Uterus (tissue), 4 donors: Measurements from ENCODE around the gene UPF1. TPM values are rescaled to one million over a fixed set of nuclear protein-coding genes. Genes with fewer than 3 reads are reported as not detected.

Experiments
- DNase-seq, 2 donors: peaks; one replicate each; pipeline ENCODE4 v3.0.0-alpha.2; 2019 to 2020
- H3K27ac ChIP-seq, 2 donors: fragments of 200-600 bp; sonication (generic); 1 replicate in 1 of 2; 2 replicates in 1 of 2; pipeline ENCODE4 v1.5.1; 2016 to 2018
- H3K27me3 ChIP-seq, 2 donors: fragments of 200-600 bp; sonication (generic); one replicate each; pipeline ENCODE4 v1.5.1; 2018 to 2019; ENCODE audit warnings: control low read depth in 1 of 2
- H3K36me3 ChIP-seq, 2 donors: fragments of 200-600 bp; sonication (generic); one replicate each; pipeline ENCODE4 v1.5.1; 2019; ENCODE audit warnings: control low read depth in 1 of 2
- H3K4me1 ChIP-seq, 2 donors: fragments of 200-600 bp; sonication (generic); one replicate each; pipeline ENCODE4 v1.5.1; 2018 to 2019; ENCODE audit warnings: control low read depth in 1 of 2
- H3K4me3 ChIP-seq, 2 donors: fragments of 200-600 bp; sonication (generic); 1 replicate in 1 of 2; 2 replicates in 1 of 2; pipeline ENCODE4 v1.5.1; 2018 to 2019; ENCODE audit warnings: mild to moderate bottlenecking in 1 of 2
- H3K9me3 ChIP-seq, 2 donors: fragments of 200-600 bp; sonication (generic); one replicate each; pipeline ENCODE4 v1.5.1; 2019; ENCODE audit warnings: control low read depth in 1 of 2
- POLR2A ChIP-seq, 2 donors: fragments of 450-650 bp; IDR thresholded peaks; one replicate each; pipeline ENCODE4 v1.6.1; 2016; ENCODE audit warnings: antibody characterized with exemption in 2 of 2, mild to moderate bottlenecking in 1 of 2, moderate library complexity in 1 of 2
- intact Hi-C: fragments of 100-400 bp; cut with DNase I; formaldehyde crosslinking; loops from one replicate; pipeline ENCODE4 v1.15.1; 2023; ENCODE audit warnings: low total_unique reads
- total RNA-seq, 4 donors: library from RNA; depleted of rRNA in 3 of 4; stranded (reverse); fragments of >200 nt in 3 of 4; gene quantifications; one replicate each; pipeline versions ENCODE4 v1.1.0 to v1.2.4, GENCODE V29; 2014 to 2023
- TF ChIP-seq, protein P1 (sequence below), 4 experiments: fragments of 200-600 bp in 2 of 4; fragments of 450-650 bp in 2 of 4; sonication (generic) in 2 of 4; IDR thresholded peaks; one replicate each; pipeline ENCODE4 v1.5.1; 2016 to 2019; ENCODE audit warnings: antibody characterized with exemption in 4 of 4, mild to moderate bottlenecking in 2 of 4, moderate library complexity in 1 of 4
- donor health status: DM: yes; HTN: yes; CAD: no.

Gene UPF1
- total RNA-seq, 4 donors from 2014 or later: 17.9 to 105 (median 43.7) TPM

DNA sequence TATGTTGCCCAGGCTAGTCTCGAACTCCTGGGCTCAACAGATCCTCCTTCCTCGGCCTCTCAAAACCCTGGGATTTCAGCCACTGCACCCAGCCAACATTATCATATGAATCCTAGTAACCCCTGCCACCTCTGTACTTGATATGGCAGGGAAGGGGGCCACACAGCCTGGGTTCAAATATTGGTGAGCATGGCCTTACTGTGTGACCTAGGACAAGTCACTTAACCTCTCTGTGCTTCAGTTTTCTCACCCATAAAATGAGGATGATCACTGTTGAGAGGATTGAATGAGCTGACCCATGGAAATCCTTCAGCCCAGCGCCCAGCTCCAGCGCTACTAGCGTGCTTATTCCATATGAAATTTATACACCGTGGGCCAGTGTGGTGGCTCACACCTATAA, 37.1 kb upstream of the UPF1 start:
- Histone ChIP-seq H3K4me1 (peaks cover 0 to 14% of the 10 kb centered on the region in 2 donors), H3K36me3 (no peaks in the 10 kb centered on the region), H3K9me3 (no peaks in the 10 kb centered on the region), H3K27ac (no peak overlapping the region), H3K4me3 (no peak overlapping the region), H3K27me3 (peaks cover 14 to 23% of the 10 kb centered on the region in 2 donors)
- TF ChIP-seq POLR2A (IDR thresholded peaks at IDR 0.05): no peak
- TF ChIP-seq, protein P1, sequence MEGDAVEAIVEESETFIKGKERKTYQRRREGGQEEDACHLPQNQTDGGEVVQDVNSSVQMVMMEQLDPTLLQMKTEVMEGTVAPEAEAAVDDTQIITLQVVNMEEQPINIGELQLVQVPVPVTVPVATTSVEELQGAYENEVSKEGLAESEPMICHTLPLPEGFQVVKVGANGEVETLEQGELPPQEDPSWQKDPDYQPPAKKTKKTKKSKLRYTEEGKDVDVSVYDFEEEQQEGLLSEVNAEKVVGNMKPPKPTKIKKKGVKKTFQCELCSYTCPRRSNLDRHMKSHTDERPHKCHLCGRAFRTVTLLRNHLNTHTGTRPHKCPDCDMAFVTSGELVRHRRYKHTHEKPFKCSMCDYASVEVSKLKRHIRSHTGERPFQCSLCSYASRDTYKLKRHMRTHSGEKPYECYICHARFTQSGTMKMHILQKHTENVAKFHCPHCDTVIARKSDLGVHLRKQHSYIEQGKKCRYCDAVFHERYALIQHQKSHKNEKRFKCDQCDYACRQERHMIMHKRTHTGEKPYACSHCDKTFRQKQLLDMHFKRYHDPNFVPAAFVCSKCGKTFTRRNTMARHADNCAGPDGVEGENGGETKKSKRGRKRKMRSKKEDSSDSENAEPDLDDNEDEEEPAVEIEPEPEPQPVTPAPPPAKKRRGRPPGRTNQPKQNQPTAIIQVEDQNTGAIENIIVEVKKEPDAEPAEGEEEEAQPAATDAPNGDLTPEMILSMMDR (IDR thresholded peaks at IDR 0.05): no peak
- DNase-seq: no peak
- intact Hi-C loops: no loop called here

DNA sequence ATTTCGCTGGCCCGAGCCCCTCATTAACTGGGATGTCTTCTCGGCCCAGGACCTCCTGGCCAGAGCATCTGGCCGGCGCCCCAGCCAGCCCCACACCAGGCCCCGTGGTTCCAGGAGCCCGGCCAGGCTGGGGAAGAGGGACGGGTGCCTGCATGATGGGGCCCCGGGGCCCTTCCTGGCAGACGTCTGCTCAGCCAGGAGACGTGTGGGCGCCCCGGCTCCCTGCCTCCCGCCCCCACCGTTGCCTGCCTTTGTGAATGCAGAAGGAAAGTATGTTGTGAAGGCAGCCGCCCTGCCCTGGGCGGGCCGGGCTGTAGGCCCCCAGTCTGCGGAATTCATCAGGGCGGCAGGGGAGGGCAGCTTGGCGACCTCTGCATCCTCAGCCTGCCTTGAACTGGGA, 36.2 kb upstream of the UPF1 start:
- intact Hi-C loops: no loop called here
- DNase-seq: no peak
- H3K27me3 ChIP-seq: peaks cover 7 to 16% of the 10 kb centered on the region in 2 donors

DNA sequence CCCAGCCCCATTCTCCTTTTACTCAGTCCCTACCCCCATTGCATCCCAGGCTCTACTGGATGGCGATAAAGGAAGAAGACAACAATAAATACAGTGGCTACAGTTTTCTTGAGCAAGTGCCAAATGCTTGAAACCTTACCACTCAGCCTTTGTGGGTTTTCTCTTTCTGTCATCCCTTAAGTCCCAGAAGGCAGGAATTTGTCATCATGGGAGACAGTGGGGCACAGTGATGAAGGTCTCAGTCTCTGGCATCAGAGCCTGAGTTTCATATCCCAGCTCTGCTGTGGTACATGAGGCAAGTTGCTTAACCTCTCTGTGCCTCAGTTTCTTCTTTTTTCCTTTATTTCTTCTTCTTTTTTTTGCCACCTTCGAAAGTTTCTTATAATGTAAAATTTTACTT, 35.5 kb upstream of the UPF1 start:
- DNase-seq: no peak
- intact Hi-C loops: no loop called here
- H3K9me3 ChIP-seq: no peaks in the 10 kb centered on the region
- no peak overlapping the region for H3K4me3 ChIP-seq
- no peak for TF ChIP-seq POLR2A (IDR thresholded peaks at IDR 0.05)
- TF ChIP-seq, protein P1 (IDR thresholded peaks at IDR 0.05): no peak
- H3K4me1 ChIP-seq: peaks cover 0 to under 1% of the 10 kb centered on the region in 2 donors
- no peak overlapping the region for H3K27ac ChIP-seq
- no peaks in the 10 kb centered on the region for H3K36me3 ChIP-seq
- peaks cover 0 to 9% of the 10 kb centered on the region in 2 donors for H3K27me3 ChIP-seq

More for the DNA sequence above, 36.2 kb upstream of the UPF1 start:
- H3K36me3 ChIP-seq: no peaks in the 10 kb centered on the region
- TF ChIP-seq POLR2A (IDR thresholded peaks at IDR 0.05): no peak
- H3K27ac ChIP-seq: no peak overlapping the region
- no peak overlapping the region for H3K4me3 ChIP-seq
- peaks cover 0 to 8% of the 10 kb centered on the region in 2 donors for H3K4me1 ChIP-seq
- H3K9me3 ChIP-seq: no peaks in the 10 kb centered on the region

DNA sequence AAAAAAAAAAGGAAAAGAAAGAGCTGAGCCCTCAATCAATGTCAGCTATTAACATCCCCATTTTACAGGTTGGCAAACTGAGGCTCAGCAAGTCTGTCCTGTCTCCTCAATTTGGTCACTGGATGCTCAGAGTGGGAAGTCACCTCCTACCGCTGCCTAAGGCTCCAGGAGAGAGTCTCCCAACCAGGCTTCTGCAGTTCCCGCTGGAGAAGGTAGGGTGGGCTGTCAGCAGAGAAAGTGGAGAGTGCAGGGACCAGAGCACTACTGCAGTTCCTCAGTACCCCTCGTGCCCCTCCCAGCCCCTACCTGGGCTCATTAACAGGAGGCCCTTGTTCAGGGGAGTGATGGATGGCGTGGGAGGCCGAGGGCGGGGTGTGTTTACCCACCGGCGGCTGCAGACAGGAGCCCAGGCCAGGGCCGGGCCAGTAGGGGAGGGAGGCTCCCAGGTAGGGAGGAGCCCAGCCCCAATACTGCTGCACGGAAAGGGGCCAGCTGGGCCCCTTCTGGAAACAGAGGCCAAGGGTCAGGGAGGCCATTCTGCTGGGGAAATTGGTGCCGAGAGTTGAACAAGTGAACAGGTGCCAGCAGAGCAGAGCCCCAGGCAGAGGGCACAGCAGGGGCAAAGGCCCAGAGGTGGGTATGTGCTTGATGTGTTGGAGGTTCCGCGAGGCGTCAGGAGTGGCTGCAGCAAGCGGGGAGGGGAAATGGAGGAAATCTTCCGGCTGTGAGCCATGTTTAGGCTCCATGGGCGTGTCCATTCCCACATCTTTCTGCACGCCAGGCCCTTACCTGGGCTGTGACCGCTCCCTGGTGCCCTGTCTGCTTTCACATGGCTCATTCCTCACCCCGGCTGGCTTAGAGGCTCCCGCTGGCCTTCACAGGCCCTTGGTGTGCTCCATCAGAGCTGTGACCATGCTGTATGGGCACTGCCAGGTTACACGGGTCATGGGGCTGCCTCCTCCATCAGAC, 33.1 kb upstream of the UPF1 start:
- Histone ChIP-seq H3K27me3 (no peaks in the 10 kb centered on the region), H3K27ac (no peak overlapping the region), H3K9me3 (no peaks in the 10 kb centered on the region), H3K4me3 (no peak overlapping the region), H3K4me1 (no peaks in the 10 kb centered on the region), H3K36me3 (no peaks in the 10 kb centered on the region)
- DNase-seq: no peak
- intact Hi-C loops: no loop called here
- no peak for TF ChIP-seq POLR2A (IDR thresholded peaks at IDR 0.05)
- TF ChIP-seq, protein P1 (IDR thresholded peaks at IDR 0.05): no peak

DNA sequence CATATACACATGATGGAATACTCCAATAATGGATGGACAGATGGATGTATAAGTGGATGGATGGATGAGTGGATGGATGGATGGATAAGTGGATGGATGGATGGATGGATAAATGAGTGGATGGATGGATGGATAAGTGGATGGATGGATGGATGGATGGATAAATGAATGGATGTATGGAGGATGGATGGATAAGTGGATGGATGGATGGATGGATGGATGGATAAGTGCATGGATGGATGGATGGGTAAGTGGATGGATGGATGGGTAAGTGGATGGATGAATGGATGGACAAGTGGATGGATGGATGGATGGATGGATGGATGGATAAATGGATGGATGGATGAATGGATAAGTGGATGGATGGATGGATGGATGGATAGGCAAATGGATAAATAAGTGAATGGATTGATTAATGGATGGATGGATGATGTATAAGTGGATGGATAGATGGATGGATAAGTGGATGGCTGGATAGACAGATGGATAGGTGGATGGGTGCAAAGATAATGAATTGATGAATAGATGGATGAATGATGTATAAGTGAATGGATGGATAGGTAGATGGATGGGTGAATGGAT, 32.3 kb upstream of the UPF1 start:
- intact Hi-C loops: no loop called here
- H3K36me3 ChIP-seq: no peaks in the 10 kb centered on the region
- no peak overlapping the region for H3K27ac ChIP-seq
- no peaks in the 10 kb centered on the region for H3K27me3 ChIP-seq
- no peak for TF ChIP-seq POLR2A (IDR thresholded peaks at IDR 0.05)
- TF ChIP-seq, protein P1 (IDR thresholded peaks at IDR 0.05): no peak
- H3K4me3 ChIP-seq: no peak overlapping the region
- no peaks in the 10 kb centered on the region for H3K4me1 ChIP-seq
- no peaks in the 10 kb centered on the region for H3K9me3 ChIP-seq
- no peak for DNase-seq
